ENCODE results near the gene PHLPP2. TPM values are rescaled to one million over a fixed set of nuclear protein-coding genes. Genes with fewer than 3 reads are reported as not detected.

The PHLPP2 gene
- total and polyA plus RNA-seq, 10 of the 15 experiments (the other 5 are each of a cell fraction or from before 2014, with no cell fraction given) = 1.0 to 13.2 (median 7.0) TPM

- Histone ChIP-seq H3K27me3 (replicated peaks in 1 of 2; ENCODE audit: control insufficient read depth in 2 of 2, insufficient read depth in 2 of 2, low read length in 1 of 2) (no peaks in the 10 kb centered on the region), H2AFZ (ENCODE audit: control insufficient read depth, low read depth, low read length) (no peak overlapping the region), H3K9ac (ENCODE audit: control insufficient read depth, insufficient read depth, low read length) (no peak overlapping the region), H3K4me1 (ENCODE audit: control insufficient read depth, insufficient read depth, low read length) (no peaks in the 10 kb centered on the region), H3K4me3 (no peak overlapping the region), H3K9me3 (replicated peaks; ENCODE audit: control insufficient read depth, insufficient read depth, low read length) (no peaks in the 10 kb centered on the region; the same call in 2 of the 3 replicates), H4K20me1 (ENCODE audit: control insufficient read depth, insufficient read depth) (no peaks in the 10 kb centered on the region), H3K36me3 (ENCODE audit: control insufficient read depth in 2 of 2, insufficient read depth in 2 of 2, low read length in 1 of 2) (no peaks in the 10 kb centered on the region; a peak in 1 of 4 replicates), H3K4me2 (ENCODE audit: control insufficient read depth, insufficient read depth) (no peak overlapping the region), H3K27ac (ENCODE audit: control insufficient read depth, insufficient read depth) (no peak overlapping the region), H3K79me2 (ENCODE audit: control insufficient read depth, insufficient read depth, low read length) (no peaks in the 10 kb centered on the region)
- BruUV-seq (replicated peaks) = no TSS peak
- CTCF ChIA-PET = interaction anchor here (1.1 to 1.4 kb wide), 2 partner anchors 129 to 289 kb away, joined by 3 read pairs; no protein-coding TSS in a partner anchor
- intact Hi-C loops (cut with micrococcal nuclease; ENCODE audit: unreplicated experiment) (no loop called here), in situ Hi-C loops (cut with MboI) (no loop called here)
- no peak for DNase-seq (ENCODE audit: low read depth, low spot score)
- POLR2A ChIA-PET = no interaction called here
- RAD21 ChIA-PET (ENCODE audit: unreplicated experiment) = no interaction called here
- no peak for TF ChIP-seq MEF2A (IDR thresholded peaks at IDR 0.05; ENCODE audit: insufficient read depth, low read depth, low read length)
- no peak for TF ChIP-seq HCFC1 (IDR thresholded peaks at IDR 0.05; ENCODE audit: low read length)
- TF ChIP-seq TCF3 (IDR thresholded peaks at IDR 0.05; ENCODE audit: borderline replicate concordance, insufficient read depth, low read depth, low read length) = no peak
- no peak for TF ChIP-seq EZH2 (IDR thresholded peaks at IDR 0.05; ENCODE audit: borderline replicate concordance, control insufficient read depth, low read depth, low read length)
- TF ChIP-seq ZNF274 (IDR thresholded peaks at IDR 0.05; ENCODE audit: insufficient read depth, insufficient read length) = no peak
- no peak for TF ChIP-seq SPI1 (IDR thresholded peaks at IDR 0.05; ENCODE audit: borderline replicate concordance, insufficient read depth, low read depth, low read length)
- no peak for TF ChIP-seq NBN (IDR thresholded peaks at IDR 0.05)
- TF ChIP-seq ZNF592 (IDR thresholded peaks at IDR 0.05) = no peak
- no peak for TF ChIP-seq NFXL1 (IDR thresholded peaks at IDR 0.05; ENCODE audit: borderline replicate concordance)
- TF ChIP-seq ZBTB40 (IDR thresholded peaks at IDR 0.05; ENCODE audit: borderline replicate concordance) = no peak
- no peak for TF ChIP-seq DPF2 (IDR thresholded peaks at IDR 0.05)
- FAIRE-seq = peak; percentile 64
- no peak for ATAC-seq
- WGBS (ENCODE audit: insufficient coverage, insufficient replicate concordance, low lambda C conversion rate, missing lambda C conversion rate) = 73% methylated on average over 5 of the region's 5 CpGs
- SMC1A ChIA-PET (ENCODE audit: uncharacterized antibody, unreplicated experiment) = interaction anchor here (0.8 to 2.0 kb wide), 4 partner anchors 9 to 300 kb away, joined by 3 to 6 read pairs (median 4); no protein-coding TSS in a partner anchor
These were observed 51.5 kb downstream of the PHLPP2 start for GRCh38 chr16:71672803-71673581.

Data from GM12878 (cell line).